NCI-H2227 (cell line): ENCODE results near the gene CTDSPL.

Experiments used
- DNase-seq: peaks from one replicate; lab custom pipeline; 2025; ENCODE audit not compliant: unreplicated experiment; lab: John Stamatoyannopoulos, UW

Gene CTDSPL

DNA sequence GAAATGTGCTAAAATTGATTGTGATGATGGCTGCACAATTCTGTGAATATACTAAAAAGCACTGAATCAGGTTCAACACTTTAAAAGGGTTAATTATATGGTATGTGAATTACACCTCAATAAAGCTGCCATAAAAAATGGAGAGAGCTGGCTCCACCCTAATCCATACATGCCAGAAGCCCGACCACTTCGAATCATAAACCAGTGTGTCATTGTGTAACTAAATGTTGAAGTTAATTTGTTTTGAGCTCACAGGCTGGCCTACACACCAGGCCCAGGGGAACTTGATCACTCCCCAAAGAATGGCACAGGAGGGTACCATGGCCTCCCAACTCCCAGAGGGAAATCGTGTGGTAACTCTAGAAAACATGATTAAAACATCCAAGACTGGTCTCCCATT lies 153.8 kb downstream of the CTDSPL start:
- DNase-seq = no peak

DNA sequence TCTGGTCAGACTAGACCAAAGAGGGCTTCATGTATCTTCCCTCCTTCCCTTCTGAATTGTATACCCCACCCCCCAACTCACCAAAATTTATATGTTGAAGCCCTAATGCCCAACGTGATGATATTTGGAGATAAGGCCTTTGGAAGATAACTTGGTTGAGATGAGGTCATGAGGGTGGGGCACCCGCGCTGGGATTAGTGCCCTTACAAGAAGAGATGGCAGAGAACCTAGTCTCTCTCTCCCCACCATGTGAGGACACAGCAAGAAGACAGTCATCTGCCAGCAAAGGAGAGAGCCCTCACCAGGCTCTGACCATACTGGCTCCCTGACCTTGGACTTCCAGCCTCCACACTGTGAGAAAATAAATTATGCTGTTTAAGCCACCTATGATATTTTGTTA lies 154.3 kb downstream of the CTDSPL start:
- DNase-seq = no peak

DNA sequence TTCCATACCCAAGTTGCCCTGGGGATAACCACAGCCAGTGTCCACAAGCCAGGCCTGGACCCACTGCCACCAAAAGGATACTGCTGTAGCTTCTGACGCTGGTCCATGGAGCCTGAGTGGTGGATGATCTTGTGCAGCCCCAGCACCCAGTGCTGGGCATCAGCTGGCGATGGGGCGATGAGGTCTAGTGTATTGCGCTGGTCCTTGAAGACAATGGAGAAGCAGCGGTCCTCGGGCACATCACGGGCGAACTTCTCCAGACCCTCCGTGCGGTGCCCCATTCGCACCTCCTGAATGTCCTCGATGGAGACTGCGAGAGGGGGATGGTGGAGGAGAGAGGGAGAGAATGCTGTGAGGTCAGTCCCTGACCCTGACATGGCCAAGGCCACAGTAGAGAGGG lies 154.7 kb downstream of the CTDSPL start:
- no peak for DNase-seq

DNA sequence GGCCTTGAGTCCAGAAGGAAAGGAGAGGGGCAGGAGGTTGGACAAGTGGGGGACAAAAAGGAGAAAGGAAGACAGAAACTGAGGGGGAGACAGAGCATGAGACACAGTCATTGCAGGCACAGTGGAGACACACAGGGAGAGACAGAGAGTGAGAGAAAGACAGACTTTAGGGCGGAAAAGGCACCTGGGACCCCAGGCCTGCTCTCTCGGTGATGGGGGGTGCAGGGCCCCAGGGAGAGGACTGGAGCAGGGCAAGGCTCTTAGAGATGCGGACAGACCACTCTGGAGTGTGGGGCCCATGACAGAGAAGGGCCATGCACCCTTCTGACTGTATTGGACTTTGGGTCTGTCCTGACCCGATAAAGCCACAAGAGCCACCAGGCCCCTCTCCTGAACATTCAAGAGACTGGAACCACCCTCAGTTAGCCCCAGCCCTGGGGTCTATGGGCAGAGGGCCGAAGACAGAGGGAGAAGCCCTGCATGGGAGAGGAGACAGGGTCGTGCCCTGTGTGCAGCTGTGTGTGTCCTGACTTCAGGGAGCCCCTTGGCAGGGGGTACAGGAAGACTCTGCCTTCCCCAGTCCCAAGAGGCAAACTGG lies 155.3 kb downstream of the CTDSPL start:
- no peak for DNase-seq

DNA sequence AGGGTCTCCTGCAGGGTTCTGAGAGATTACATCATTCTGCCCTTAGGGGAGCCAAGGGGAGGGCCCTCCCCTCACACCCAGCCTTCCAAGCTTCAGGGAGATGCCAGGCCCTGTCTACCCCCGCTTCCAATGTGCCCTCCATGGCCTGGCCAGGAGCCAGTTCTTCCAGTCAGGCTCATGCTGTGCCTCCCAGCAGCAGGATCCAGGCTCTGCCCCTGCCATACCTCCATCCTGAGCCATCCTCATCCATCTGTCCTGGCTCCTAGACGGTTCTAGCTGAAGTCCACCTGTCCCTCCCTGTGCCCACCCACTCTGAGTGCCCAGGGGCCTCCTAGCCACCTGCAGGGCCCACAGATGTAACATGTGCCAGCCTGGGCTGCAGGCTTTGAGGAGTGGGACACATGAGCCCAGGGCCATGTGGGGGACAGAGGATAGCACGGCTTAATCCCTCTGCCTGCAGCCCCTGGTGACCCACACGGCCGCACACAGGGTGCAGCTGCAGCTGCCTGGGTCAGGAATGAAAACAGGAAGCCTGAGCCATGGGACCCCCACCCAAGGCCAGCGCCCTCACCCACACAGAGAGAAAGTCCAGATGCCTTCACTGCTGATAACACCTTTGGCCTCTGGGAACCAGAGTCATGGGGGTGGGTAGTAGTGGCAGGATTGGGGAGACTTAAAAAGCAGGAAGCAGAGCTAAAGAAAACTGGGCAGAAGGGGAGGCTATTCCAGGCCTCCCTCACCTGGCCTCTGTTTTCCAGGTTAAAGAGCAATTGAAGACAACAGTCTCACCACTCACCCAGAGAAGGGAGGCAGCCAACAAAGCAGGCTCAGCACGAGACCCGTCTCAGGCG lies 156.0 kb downstream of the CTDSPL start:
- DNase-seq = no peak

DNA sequence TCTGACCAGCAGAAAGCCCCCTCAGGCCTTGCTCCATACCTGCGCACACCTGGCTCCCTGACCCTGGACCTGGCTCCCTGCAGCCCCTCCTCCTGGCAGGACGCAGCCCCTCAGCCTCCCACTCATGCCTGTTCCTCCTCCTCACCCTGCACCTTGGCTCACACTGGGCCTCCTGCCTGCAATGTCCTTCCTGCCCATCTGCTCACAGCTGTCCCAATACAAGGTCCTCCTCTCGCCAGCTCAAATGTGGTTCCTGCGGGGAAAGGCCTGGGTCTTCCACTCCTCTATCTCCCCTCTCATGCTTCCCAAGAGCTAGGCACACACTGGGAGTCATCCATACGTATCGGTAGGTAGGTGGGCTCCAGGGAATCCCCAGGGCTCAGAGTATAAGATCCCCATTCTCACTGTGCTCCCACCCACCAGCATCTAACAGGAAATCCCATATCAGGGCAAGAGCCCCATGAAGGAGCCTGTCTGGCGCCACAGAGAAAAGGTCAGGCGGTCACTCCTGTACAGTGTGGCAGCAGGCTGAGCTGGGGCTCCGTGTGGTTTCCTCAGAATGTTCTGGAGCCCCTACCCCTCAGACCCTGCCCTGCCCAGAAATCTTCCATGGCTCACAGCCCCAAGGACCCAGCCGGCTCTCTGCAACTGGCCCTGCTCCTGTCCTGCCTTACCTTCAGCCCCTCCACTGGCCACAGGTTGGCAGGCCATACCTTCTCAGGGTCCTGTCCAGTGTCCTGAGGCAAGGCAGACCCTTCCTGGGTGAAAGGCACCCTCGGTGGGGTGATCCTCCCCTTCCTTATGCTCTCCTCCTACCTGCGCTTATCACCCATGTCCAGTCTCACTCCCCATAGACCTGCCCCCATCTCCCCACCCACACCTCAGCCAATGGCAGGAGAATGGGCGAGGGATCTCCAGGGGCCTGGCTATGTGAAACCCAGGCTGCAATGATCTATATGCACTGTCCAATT lies 156.9 kb downstream of the CTDSPL start:
- no peak for DNase-seq

DNA sequence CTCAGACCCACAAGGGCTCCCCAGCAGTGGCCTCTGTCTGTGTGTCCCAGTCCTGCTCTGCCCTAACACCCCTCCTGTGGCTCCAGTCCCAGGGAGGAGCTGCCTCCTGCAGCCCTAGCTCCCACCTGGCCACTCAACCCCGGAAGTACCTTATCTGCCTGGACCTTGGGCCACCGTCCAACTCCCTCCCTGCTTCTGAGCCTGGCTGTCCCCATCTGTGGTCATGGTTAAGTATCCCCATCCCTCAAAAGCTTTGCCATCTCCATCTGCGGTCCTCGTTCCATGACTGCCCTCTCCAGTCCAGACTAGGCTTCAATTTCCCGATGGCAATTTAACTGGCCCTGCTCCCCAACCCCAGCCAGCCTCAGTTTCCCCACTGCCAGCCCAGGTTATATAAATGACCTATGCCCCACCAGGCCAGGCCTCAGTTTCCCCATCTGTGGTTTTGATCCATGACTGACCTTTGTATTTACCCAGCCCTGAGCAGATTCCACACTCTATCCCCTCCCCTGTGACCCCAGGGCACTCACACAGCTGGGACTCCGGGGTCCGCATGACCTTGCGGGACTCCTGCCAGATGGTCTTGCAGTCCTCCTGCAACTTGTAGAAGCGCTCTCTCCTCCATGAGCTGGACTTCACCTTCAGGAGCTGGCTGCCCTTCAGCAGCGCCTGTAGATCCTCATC lies 158.1 kb downstream of the CTDSPL start:
- no peak for DNase-seq

DNA sequence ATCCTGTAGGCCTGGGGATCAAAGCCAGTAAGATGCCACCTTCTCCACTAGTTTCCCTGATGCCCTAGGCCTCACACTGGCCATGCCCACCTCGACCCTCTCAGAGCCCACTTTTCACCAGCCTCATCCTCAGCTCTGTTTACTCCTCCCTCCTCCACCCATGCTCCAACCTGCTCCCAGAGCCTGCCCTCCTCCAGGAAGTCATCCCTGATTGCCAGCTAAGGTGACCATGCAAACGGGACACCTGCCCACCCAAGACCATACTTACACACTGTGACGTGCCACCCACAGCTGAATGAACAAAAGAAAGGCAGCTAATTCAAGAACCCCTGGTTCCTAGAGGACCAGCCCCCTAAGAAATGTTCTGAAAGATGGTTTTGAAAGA lies 158.7 kb downstream of the CTDSPL start:
- DNase-seq = no peak

DNA sequence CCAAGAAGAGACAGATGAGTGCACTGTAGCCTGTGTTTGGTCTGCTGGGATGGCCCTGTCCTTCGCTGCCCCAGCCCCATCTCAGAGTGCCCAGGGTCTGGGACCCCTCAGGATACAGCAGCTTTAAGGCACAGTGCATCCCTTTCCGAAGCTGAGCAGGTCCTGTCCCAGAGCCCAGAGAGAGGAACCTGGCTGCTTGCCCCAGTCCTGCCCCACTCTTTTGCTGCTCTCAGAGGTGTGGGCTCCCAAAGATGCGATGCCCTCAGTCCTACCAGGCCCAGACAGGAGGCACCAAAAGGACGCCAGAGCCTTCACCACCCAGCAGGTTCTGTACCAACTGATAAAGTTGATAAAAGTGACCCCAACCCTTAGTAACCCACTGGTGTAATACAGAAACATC lies 159.5 kb downstream of the CTDSPL start:
- DNase-seq = no peak

DNA sequence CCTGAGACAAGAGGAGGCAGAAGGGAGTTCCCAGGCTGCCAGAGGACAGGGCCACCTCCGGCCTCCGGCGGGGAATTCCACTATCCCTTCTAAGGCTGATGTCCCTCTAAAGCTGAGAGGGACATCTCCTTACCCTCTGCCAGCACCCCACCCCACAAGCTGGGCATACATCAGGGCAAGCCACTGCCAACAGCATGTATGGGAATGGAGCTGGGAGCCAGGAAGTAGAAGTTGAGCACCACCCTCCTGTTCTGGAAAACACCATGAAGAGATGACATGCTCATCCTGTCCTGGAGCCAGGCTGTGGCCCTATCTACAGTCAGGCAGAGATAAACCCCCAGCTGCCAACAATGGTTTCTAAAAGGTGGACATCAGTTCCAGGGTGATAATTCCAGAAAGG lies 160.6 kb downstream of the CTDSPL start:
- DNase-seq = no peak

DNA sequence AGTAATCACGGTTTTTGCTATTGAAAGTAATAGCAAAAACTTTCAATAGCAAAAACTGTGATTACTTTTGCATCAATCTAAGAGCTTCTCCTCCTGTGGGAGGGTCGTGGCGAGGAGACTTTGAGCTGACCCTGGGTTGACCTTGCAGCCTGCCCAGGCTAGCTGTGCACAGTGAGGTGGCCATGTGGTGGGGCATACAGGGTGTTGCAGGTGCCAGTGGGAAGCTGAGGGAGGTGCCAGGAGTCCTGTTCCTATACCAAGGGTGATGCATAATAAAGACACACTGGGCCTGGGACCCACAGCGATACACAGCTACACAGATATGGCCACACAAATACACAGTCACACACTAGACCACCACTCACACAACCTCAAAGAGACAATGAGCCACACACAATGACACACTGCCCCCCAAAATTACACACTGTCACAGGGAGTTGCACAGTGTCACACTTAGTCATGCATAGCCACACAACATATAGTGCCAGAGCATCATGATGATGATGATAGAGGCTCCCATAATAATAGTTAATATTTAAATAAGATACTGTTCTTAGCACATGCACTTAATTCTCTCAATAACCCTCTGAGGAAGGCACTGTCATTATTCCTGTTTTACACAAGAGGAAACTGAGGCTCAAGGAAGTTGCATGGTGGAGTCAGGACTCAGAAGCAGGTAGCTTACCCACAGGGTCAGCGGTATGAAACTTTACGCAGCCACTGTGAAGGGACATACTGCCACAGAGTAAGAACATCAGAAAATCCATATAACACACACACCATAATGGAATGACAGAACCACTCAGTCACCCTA lies 161.4 kb downstream of the CTDSPL start:
- DNase-seq = no peak

DNA sequence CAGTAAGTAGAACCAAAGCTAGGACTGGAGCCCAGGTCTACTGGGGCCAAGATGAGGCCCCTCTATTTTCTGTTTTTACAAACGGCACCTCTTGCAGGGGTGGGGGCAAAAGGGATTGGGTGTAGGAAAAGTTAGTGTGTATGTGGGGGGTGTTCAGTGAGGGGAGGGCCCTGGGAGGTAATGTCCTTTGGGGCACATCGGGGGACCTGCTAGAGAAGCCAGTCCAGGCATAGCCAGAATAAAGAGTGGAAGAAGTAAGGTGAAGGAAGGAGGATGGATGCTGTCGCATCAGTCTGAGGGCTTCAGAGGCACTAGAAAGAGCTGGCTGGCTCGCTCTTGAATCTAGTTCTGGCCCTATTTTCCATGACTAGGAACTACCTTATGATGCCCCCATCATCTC lies 165.2 kb downstream of the CTDSPL start:
- no peak for DNase-seq

DNA sequence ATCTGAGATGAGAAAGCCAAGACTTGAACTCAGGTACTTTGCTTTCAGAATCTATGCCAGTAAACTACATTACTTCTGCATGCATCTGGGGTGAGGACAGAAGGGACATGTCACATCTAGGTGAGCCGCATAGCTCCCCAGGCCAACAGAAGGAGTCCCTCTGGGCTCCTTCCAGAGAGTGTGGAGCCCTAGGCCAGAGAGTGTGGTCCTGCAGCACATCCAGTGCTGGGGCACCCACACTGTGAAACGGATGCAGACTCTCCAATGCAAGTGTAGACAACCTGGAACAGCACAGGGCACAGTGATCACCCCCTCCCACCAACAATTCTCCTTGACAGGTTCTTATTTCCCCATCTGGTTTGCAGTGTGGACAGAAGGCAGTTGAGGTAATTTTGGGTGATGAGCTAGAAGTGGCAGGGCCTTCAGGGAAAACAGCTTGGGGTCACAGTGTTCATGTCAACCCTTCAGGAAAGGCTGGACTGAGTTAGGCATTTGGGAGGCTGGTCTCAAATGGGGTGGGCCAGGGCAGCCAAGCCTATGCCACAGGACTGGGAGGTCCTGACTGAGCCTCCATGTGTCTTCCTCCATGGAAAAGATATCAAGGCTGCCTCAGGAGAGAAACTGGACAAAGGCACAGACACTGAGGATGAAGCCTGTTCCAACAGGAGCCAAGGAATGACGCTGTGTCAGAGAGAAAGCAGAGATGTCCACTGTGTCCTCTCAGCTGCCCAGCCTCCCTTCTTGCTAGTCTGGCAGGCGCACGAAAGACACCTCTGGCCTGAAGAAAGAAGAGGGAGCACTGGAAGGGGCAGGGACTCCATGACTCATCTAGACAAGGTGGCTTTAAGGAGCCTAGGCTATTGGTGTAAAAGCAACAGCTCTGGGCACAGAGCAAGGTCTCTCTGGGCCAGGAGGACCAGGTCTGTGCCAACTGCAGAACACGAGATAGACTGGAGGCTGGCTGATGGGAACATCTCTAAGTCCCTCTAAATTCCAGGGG lies 166.1 kb downstream of the CTDSPL start:
- DNase-seq = no peak

DNA sequence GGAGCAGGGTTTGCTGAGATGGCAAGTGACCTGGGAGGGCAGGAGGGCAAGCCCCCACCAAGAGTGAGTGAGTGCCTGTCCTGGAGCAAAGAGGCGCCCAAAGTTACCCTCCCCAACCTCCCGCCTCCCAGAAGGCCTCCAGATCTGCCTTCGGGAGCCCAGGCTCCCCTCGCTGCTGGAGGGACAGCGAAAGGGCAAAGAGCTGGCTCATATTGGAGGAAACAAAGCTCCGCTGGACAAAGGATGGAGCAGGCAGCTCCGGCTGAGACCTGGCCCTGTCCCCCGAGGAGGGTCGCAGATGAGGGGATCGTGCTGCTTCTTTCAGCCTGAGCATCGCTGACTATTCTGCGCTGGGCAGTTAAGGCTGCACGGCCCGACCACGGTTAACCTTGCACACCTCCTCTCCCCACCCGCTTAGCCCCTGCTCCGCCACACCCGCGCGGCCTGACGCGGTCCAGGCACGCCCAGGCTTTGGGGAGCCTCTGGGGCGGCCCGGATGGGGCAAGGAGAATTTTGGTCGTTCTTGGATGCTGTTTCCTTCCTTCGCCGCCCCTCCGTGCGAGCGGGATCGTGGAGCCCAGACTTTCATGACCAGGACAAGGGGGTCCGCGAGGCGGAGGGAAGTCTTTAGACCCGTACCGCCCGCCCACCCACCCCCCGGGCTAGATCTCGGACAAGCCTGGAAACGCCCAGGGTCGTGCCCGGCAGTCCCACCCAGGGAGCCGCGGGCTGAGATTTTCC lies 167.1 kb downstream of the CTDSPL start:
- no peak for DNase-seq

DNA sequence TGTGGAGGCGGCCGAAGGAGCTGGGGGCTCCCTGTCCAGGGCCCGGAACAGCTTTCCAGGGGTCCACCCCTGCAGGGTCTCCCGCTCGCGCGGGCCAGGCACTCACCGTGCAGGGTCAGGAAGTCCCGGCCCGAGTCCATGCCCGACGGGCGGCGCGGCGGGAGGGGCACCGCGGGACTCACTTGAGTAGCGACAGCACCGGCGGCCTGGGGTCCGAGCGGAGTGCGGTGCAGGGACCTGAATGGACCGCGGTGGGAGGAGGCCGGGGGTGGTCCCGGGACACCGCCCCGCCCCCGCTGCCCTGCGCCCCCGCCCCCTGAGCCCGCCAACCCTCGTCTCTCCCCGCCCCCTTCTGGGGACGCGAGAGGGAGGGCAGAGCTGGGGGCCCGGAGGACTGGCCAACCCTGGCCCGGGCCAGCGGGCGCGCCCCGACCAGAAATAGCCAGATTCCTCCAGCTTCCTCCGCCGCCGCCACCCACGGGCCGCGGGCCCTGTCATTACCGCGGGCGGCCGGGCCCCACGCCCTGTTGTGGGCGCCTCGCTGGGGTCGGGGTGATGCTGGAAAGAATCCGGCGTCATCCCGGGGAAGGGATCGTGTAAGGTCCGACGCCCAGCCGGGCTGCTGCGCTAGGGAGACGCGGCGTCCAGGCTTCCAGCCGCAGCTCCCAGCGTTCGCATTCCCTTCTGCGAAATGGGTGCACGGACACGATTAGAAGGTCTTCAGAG lies 167.9 kb downstream of the CTDSPL start, which contains the start of gene PLCD1:
PLCD1 (minus strand) TSS at position 243 of the 726 bp plus-strand sequence; CDS start at position 140, 103 bp downstream.
- peak; percentile 70 for DNase-seq

DNA sequence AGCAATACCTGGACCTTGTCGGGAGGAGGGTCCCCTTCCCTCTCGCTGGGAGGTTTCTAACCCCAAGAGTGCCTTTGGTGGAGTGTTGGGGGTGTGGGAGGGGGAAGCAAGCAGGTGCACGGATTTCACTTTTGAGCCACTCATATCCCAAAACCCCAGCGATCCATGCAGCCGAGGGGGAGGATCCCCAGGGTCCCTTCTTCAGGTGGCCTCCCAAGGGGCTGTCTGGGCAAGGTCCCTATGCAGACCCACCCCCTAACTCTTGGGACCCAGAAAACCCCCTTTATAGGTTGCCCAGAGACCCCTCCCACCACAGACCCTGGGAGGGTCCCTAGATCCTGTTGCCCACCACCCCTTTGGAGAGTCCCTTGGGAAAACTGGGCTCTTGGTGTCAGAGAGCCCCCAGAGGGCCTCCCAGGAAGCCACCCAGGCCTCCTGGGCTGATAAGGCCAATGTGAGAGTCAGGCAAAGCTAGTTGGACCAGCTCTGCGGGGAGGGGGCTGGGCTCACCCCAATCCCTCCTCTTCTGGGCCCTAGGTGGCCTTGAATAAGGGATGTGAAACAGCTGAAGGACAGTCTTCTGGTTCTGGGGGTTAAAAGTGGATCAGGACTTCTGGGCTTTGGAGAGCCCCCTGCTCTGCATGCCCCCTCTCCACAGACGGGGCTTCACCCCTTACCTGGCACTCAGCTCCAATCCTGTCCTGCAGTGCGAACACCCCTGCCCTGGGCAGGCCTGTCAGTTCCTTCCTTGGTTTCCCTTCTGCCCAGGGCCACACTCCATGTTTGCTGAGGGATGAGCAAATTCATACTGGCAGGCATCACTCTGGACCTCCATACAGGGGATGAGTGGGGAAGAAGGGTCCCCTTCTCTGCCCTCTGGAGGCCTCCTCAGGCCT lies 168.7 kb downstream of the CTDSPL start:
- no peak for DNase-seq
